Osteoblast (primary cell): ENCODE results near the gene KIR3DL1. TPM values are rescaled to one million over a fixed set of nuclear protein-coding genes. Genes with fewer than 3 reads are reported as not detected.

Experiments used
- DNase-seq: peaks from one replicate; pipeline ENCODE4 v3.0.0; 2011; ENCODE audit warnings: low spot score, mixed read lengths; ENCODE audit not compliant: insufficient read length; ENCODE audit errors: missing footprints
- H2AFZ ChIP-seq: 2 replicates; pipeline ENCODE4 v1.6.0; 2011; ENCODE audit warnings: mild to moderate bottlenecking, low read length
- H3K27ac ChIP-seq: 2 replicates; pipeline ENCODE4 v1.5.1; 2011; ENCODE audit warnings: mild to moderate bottlenecking, low read depth, low read length, moderate library complexity
- H3K27me3 ChIP-seq: 2 replicates; pipeline ENCODE4 v1.6.0; 2012; ENCODE audit warnings: mild to moderate bottlenecking, control low read depth, inconsistent platforms, low read length, moderate library complexity; ENCODE audit not compliant: insufficient read depth
- H3K36me3 ChIP-seq: 2 replicates; pipeline ENCODE4 v1.5.1; 2011; ENCODE audit warnings: mild to moderate bottlenecking, low read length, control low read depth, moderate library complexity; ENCODE audit not compliant: insufficient read depth
- H3K4me1 ChIP-seq: 2 replicates; pipeline ENCODE4 v1.5.1; 2011; ENCODE audit warnings: mild to moderate bottlenecking, low read length, control low read depth, moderate library complexity; ENCODE audit not compliant: insufficient read depth
- H3K4me2 ChIP-seq: 2 replicates; pipeline ENCODE4 v1.6.0; 2011; ENCODE audit warnings: mild to moderate bottlenecking, low read length; ENCODE audit not compliant: insufficient read depth
- H3K4me3 ChIP-seq: fragments of 200-600 bp; sonication (generic); 3 replicates; pipeline ENCODE4 v1.5.1; 2012; ENCODE audit warnings: mild to moderate bottlenecking, low read length, inconsistent platforms; ENCODE audit not compliant: insufficient read depth
- H3K79me2 ChIP-seq: 2 replicates; pipeline ENCODE4 v1.6.0; 2012; ENCODE audit warnings: mild to moderate bottlenecking, low read length, control low read depth, inconsistent platforms; ENCODE audit not compliant: insufficient read depth
- H3K9me3 ChIP-seq: 2 replicates; pipeline ENCODE4 v1.5.1; 2011; ENCODE audit warnings: low read depth, low read length, control low read depth
- H4K20me1 ChIP-seq: 2 replicates; pipeline ENCODE4 v1.6.0; 2012; ENCODE audit warnings: mild to moderate bottlenecking, low read length, control low read depth; ENCODE audit not compliant: insufficient read depth
- total RNA-seq: library from RNA; depleted of rRNA; stranded (reverse); fragments of >200 nt; gene quantifications from 2 replicates; pipeline ENCODE4 v1.2.3, GENCODE V29; 2012
- TF ChIP-seq, protein P1 (sequence below): IDR thresholded peaks from 2 replicates; pipeline ENCODE4 v1.5.1; 2011; ENCODE audit warnings: mild to moderate bottlenecking, low read depth, low read length, moderate library complexity; ENCODE audit errors: extremely low read depth

KIR3DL1 gene
- total RNA-seq, 1 donor, result not detected

DNA sequence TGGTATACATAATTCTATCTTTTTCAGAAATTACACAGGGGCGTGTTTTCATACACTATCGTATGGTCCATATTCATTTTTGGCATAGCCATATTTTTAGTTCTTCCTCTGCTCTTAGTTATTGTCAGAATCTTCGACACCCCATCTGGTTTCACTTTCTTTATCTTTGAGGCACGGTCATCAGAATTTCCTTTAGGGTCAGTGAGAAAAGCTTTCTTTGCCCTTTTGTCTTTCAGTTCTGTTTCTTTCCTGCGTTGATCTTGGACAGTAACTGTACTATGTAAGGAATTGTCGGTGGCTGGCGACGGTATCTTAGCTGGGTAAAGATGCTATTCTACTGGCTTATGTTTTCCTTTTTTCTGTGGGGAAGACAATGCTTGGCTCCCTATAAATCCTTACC, 23.5 kb upstream of the KIR3DL1 start:
- no peaks in the 10 kb centered on the region for H4K20me1 ChIP-seq
- TF ChIP-seq, protein P1, sequence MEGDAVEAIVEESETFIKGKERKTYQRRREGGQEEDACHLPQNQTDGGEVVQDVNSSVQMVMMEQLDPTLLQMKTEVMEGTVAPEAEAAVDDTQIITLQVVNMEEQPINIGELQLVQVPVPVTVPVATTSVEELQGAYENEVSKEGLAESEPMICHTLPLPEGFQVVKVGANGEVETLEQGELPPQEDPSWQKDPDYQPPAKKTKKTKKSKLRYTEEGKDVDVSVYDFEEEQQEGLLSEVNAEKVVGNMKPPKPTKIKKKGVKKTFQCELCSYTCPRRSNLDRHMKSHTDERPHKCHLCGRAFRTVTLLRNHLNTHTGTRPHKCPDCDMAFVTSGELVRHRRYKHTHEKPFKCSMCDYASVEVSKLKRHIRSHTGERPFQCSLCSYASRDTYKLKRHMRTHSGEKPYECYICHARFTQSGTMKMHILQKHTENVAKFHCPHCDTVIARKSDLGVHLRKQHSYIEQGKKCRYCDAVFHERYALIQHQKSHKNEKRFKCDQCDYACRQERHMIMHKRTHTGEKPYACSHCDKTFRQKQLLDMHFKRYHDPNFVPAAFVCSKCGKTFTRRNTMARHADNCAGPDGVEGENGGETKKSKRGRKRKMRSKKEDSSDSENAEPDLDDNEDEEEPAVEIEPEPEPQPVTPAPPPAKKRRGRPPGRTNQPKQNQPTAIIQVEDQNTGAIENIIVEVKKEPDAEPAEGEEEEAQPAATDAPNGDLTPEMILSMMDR, result no peak
- no peaks in the 10 kb centered on the region for H3K79me2 ChIP-seq
- H3K9me3 ChIP-seq, result no peaks in the 10 kb centered on the region
- H3K4me2 ChIP-seq, result peak overlapping the region; percentile 32
- H3K4me3 ChIP-seq, result peak overlapping the region; percentile 37
- DNase-seq, result no peak
- H3K27me3 ChIP-seq, result no peaks in the 10 kb centered on the region
- no peaks in the 10 kb centered on the region for H3K4me1 ChIP-seq
- H2AFZ ChIP-seq, result no peak overlapping the region
- H3K36me3 ChIP-seq, result no peaks in the 10 kb centered on the region
- no peak overlapping the region for H3K27ac ChIP-seq

DNA sequence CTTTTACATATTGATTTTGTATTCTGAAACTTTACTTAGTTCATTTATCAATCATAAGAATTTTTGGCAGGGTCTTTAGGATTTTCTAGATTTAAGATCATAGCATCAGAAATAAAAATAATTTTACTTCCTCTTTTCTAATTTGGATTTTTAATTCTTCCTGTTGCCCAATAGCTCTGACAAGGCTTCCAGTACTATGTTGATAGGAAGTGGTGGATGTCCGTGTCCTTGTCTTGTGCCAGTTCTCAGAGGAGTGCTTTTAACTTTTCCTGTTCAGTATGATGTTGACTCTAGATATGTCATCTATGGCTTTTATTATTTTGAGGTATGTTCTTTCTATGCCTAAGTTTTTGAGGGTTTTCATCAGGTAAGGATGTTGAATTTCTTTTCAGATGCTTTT, 20.5 kb upstream of the KIR3DL1 start:
- TF ChIP-seq, protein P1, result no peak

DNA sequence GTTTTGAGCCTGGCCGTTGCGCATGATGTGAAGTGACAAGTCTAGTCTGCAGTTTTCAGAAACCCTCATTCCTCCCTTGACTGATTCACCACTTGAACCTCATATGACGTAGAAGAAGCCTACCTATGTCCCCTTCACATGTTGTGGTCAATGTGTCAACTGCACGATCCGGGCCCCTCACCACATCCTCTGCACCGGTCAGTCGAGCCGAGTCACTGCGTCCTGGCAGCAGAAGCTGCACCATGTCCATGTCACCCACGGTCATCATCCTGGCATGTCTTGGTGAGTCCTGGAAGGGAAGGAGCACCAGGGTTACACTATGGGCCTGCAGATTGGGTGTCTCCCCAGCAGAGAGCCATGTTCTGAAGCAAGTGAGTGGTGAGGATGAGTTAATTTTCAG, 12.9 kb upstream of the KIR3DL1 start, which contains the start of gene KIR2DL4:
Gene KIR2DL4 (plus strand): TSS at position 201 of the 400 bp plus-strand sequence. CDS start 42 bp downstream, at position 243.
- Histone ChIP-seq H3K27ac (no peak within 1 kb of the TSS), H3K27me3 (no peaks in the 10 kb centered on the region), H3K9me3 (no peaks in the 10 kb centered on the region), H3K4me1 (no peaks in the 10 kb centered on the region), H3K4me2 (no peak within 1 kb of the TSS), H3K4me3 (no peak within 1 kb of the TSS), H3K36me3 (no peaks in the 10 kb centered on the region), H2AFZ (no peak within 1 kb of the TSS), H3K79me2 (no peaks in the 10 kb centered on the region), H4K20me1 (no peaks in the 10 kb centered on the region)
- TF ChIP-seq, protein P1, result no peak
- DNase-seq, result no peak

More for the DNA sequence above, 20.5 kb upstream of the KIR3DL1 start:
- Histone ChIP-seq H3K4me2 (no peak overlapping the region), H3K27ac (no peak overlapping the region), H3K79me2 (no peaks in the 10 kb centered on the region), H3K4me1 (no peaks in the 10 kb centered on the region), H3K9me3 (no peaks in the 10 kb centered on the region), H3K36me3 (no peaks in the 10 kb centered on the region), H3K4me3 (no peak overlapping the region), H2AFZ (no peak overlapping the region), H4K20me1 (no peaks in the 10 kb centered on the region), H3K27me3 (no peaks in the 10 kb centered on the region)
- DNase-seq, result no peak

DNA sequence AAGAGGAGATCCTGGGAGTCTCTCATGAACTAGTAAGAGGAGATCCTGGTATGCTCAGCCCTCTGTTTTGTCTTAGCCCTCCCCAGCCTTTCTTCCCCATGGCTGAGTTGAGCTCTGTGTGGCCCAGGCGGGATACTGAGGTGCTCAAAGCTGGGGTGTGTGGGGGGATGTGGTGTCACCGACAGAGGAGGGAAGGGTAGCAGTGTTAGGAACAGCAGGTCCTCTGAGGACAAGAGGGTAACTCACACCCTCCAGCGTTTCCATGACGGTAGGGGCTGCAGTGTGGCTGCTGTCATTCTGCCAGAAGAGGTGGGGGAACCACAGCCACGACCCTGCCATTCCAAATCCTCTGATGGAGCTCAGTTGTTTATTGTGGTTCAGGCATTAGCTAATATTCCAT, 12.2 kb upstream of the KIR3DL1 start:
- no peaks in the 10 kb centered on the region for H3K79me2 ChIP-seq
- no peaks in the 10 kb centered on the region for H3K4me1 ChIP-seq
- TF ChIP-seq, protein P1, result no peak
- no peak overlapping the region for H2AFZ ChIP-seq
- H3K9me3 ChIP-seq, result no peaks in the 10 kb centered on the region
- no peak overlapping the region for H3K4me3 ChIP-seq
- H4K20me1 ChIP-seq, result no peaks in the 10 kb centered on the region
- no peak overlapping the region for H3K27ac ChIP-seq
- no peaks in the 10 kb centered on the region for H3K27me3 ChIP-seq
- no peak overlapping the region for H3K4me2 ChIP-seq
- H3K36me3 ChIP-seq, result no peaks in the 10 kb centered on the region
- DNase-seq, result no peak
